ENCODE measurements around the gene ERC2. TPM values are rescaled to one million over a fixed set of nuclear protein-coding genes. Genes with fewer than 3 reads are reported as not detected.

ERC2 gene
- total and polyA plus RNA-seq, 2 of the 8 experiments (the other 6 are each of a cell fraction or from before 2014, with no cell fraction given), result 16.4 to 22.8 TPM

- peaks cover 0 to 2% (median 0%) of the 10 kb centered on the region in 4 experiments; a peak in 1 of 8 replicates for H3K36me3 ChIP-seq (ENCODE audit: control insufficient read depth in 2 of 4, insufficient read depth in 4 of 4, low read length in 3 of 4)
- no peak for TF ChIP-seq RAD21 (IDR thresholded peaks at IDR 0.05 in 1 of 2, conservative IDR thresholded peaks at IDR 0.05 in 1 of 2; ENCODE audit: low read depth in 2 of 2, low read length in 2 of 2)
- no peak for TF ChIP-seq TCF12 (IDR thresholded peaks at IDR 0.05; ENCODE audit: low read depth, low read length)
- no peak for TF ChIP-seq MAX (IDR thresholded peaks at IDR 0.05)
- no peak for TF ChIP-seq USF2 (IDR thresholded peaks at IDR 0.05; ENCODE audit: low read length)
- no peak for TF ChIP-seq TAF1 (IDR thresholded peaks at IDR 0.05; ENCODE audit: low read depth, low read length)
- no peak for TF ChIP-seq CHD2 (IDR thresholded peaks at IDR 0.05; ENCODE audit: low read length)
- no peak for TF ChIP-seq RBBP5 (IDR thresholded peaks at IDR 0.05; ENCODE audit: borderline replicate concordance, low read depth, low read length)
- no peak for TF ChIP-seq E2F6 (IDR thresholded peaks at IDR 0.05)
Observed at GRCh38 chr3:55988905-55989304, 479.4 kb downstream of the ERC2 start.

More at GRCh38 chr3:55988905-55989304, 479.4 kb downstream of the ERC2 start:
- Histone ChIP-seq H3K23me2 (ENCODE audit: low read depth, low read length) (no peaks in the 10 kb centered on the region), H3K4me3 (ENCODE audit: extremely low read depth in 1 of 4, insufficient read depth in 2 of 4, low read depth in 3 of 4, low read length in 4 of 4) (no peak overlapping the region), H2AFZ (ENCODE audit: low read length) (no peak overlapping the region), H2BK120ac (replicated peaks; ENCODE audit: low read depth, low read length) (no peak overlapping the region), H3K18ac (ENCODE audit: extremely low read depth, low read length) (no peak overlapping the region), H3K9ac (replicated peaks in 1 of 4; ENCODE audit: extremely low read depth in 1 of 4, low read depth in 3 of 4, low read length in 3 of 4) (no peak overlapping the region), H2BK20ac (ENCODE audit: low read length) (no peak overlapping the region), H4K5ac (ENCODE audit: insufficient read length, low read depth, low read length) (no peak overlapping the region), H3K56ac (replicated peaks; ENCODE audit: insufficient read length, low read depth, low read length) (no peak overlapping the region), H4K8ac (ENCODE audit: extremely low read depth, insufficient read depth, low read length) (no peak overlapping the region), H3K4me1 (replicated peaks in 1 of 4; ENCODE audit: control insufficient read depth in 3 of 4, insufficient read depth in 4 of 4, low read length in 3 of 4) (peaks cover 0 to 5% (median 2%) of the 10 kb centered on the region in 4 experiments; a peak in 3 of 7 replicates), H3K79me2 (ENCODE audit: control insufficient read depth in 1 of 2, insufficient read depth in 2 of 2, low read length in 2 of 2) (no peaks in the 10 kb centered on the region), H3K27ac (ENCODE audit: low read depth, low read length) (no peak overlapping the region), H2BK15ac (ENCODE audit: low read length) (no peak overlapping the region), H3K4me2 (ENCODE audit: insufficient read depth in 1 of 2, low read depth in 2 of 2, low read length in 2 of 2) (no peak overlapping the region), H4K20me1 (replicated peaks in 1 of 2; ENCODE audit: control insufficient read depth in 1 of 2, insufficient read depth in 2 of 2, low read length in 2 of 2) (no peaks in the 10 kb centered on the region), H3K4ac (replicated peaks; ENCODE audit: insufficient read length, low read depth, low read length) (no peak overlapping the region), H2BK5ac (ENCODE audit: low read depth, low read length) (no peak overlapping the region), H3K27me3 (replicated peaks in 1 of 4; ENCODE audit: control insufficient read depth in 3 of 4, extremely low read depth in 1 of 4, insufficient read depth in 3 of 4, low read length in 3 of 4) (no peaks in the 10 kb centered on the region), H2AK5ac (ENCODE audit: low read depth, low read length) (no peak overlapping the region), H3K79me1 (ENCODE audit: low read depth, low read length) (no peaks in the 10 kb centered on the region), H2BK12ac (ENCODE audit: low read depth, low read length) (no peak overlapping the region), H3K23ac (ENCODE audit: insufficient read length) (no peak overlapping the region), H3K9me3 (ENCODE audit: insufficient read depth in 2 of 2, low read depth in 1 of 2, low read length in 1 of 2) (no peaks in the 10 kb centered on the region), H3K14ac (ENCODE audit: insufficient read length) (no peak overlapping the region), H4K91ac (replicated peaks; ENCODE audit: insufficient read length, low read length) (no peak overlapping the region)
- ChIA-PET POLR2A (ENCODE audit: partially characterized antibody) (no interaction called here), CTCF (ENCODE audit: partially characterized antibody) (interaction anchor here (1.1 to 1.2 kb wide), 2 partner anchors 8 to 10 kb away, joined by 3 to 4 read pairs; no protein-coding TSS in a partner anchor)
- no peak for DNase-seq (ENCODE audit: low read depth in 1 of 2, low spot score in 2 of 2)
- 76% methylated on average over 2 of the region's 3 CpGs; no CpG with 5 or more reads in 1 of the 2 experiments for WGBS, 2 experiments (ENCODE audit: extremely low coverage in 1 of 2, insufficient coverage in 1 of 2, insufficient read length in 1 of 2, insufficient replicate concordance in 2 of 2, low coverage in 1 of 2, low lambda C conversion rate in 2 of 2, missing lambda C conversion rate in 1 of 2)
- FAIRE-seq, result no peak

All from H1 (cell line).